CD4-positive, alpha-beta memory T cell (primary cell): ENCODE data around the gene TNFRSF14. TPM values are rescaled to one million over a fixed set of nuclear protein-coding genes. Genes with fewer than 3 reads are reported as not detected.
"Not testable (repeated sequence)": the region's sequence is repeated elsewhere in the genome, so short reads cannot be mapped to it uniquely, and the experiment has no call there.

Source experiments
- CTCF ChIA-PET: fragments of 350-600 bp; sonication (Branson Sonifier 250); formaldehyde crosslinking; loops from one replicate; lab custom pipeline; 2021; ENCODE audit warnings: inconsistent platforms; ENCODE audit not compliant: partially characterized antibody; lab: Charles Lee
- POLR2A ChIA-PET: fragments of 350-600 bp; sonication (Branson Sonifier 250); formaldehyde crosslinking; loops from one replicate; lab custom pipeline; 2021; ENCODE audit not compliant: partially characterized antibody; lab: Charles Lee
- DNase-seq, 5 donors: peaks; one replicate each; pipeline versions ENCODE4 v3.0.0 to v3.0.0-alpha.2; 2020 to 2022; ENCODE audit warnings: mixed read lengths in 1 of 5
- H3K27ac ChIP-seq: one replicate; pipeline ENCODE4 v1.7.0; 2013; ENCODE audit warnings: low read depth, low read length
- H3K27me3 ChIP-seq: 2 replicates; pipeline ENCODE4 v1.7.0; 2013; ENCODE audit warnings: mild to moderate bottlenecking, low read length, moderate library complexity; ENCODE audit not compliant: insufficient read depth
- H3K36me3 ChIP-seq: 2 replicates; pipeline ENCODE4 v1.7.0; 2013; ENCODE audit warnings: mild to moderate bottlenecking, low read length, moderate library complexity; ENCODE audit not compliant: insufficient read depth
- H3K4me1 ChIP-seq: 2 replicates; pipeline ENCODE4 v1.7.0; 2013; ENCODE audit warnings: mild to moderate bottlenecking, low read length, moderate library complexity; ENCODE audit not compliant: insufficient read depth
- H3K4me3 ChIP-seq, 2 donors: one replicate each; pipeline ENCODE4 v1.7.0; 2013; ENCODE audit warnings: low read length in 2 of 2, mild to moderate bottlenecking in 1 of 2
- H3K9me3 ChIP-seq, 2 donors: one replicate each; pipeline ENCODE4 v1.7.0; 2013; ENCODE audit warnings: low read length in 2 of 2, control low read depth in 1 of 2; ENCODE audit not compliant: control insufficient read depth in 1 of 2
- H3K27ac Mint-ChIP-seq, 7 donors: one replicate each; pipeline ENCODE4 v1.8.0; 2020 to 2021; ENCODE audit warnings: mixed read lengths in 7 of 7, mild to moderate bottlenecking in 6 of 7, inconsistent platforms in 3 of 7, moderate library complexity in 3 of 7
- H3K27me3 Mint-ChIP-seq, 2 donors: one replicate each; pipeline ENCODE4 v1.8.0; 2020 to 2021; ENCODE audit warnings: mixed read lengths in 2 of 2
- H3K36me3 Mint-ChIP-seq, 2 donors: one replicate each; pipeline ENCODE4 v1.8.0; 2020 to 2021; ENCODE audit warnings: mixed read lengths in 2 of 2, inconsistent platforms in 1 of 2, mild to moderate bottlenecking in 1 of 2
- H3K4me1 Mint-ChIP-seq, 4 donors: one replicate each; pipeline ENCODE4 v1.8.0; 2020 to 2021; ENCODE audit warnings: mixed read lengths in 4 of 4, mild to moderate bottlenecking in 1 of 4
- H3K4me3 Mint-ChIP-seq, 8 donors: one replicate each; pipeline ENCODE4 v1.8.0; 2020 to 2021; ENCODE audit warnings: mixed read lengths in 8 of 8, mild to moderate bottlenecking in 7 of 8, moderate library complexity in 6 of 8, inconsistent platforms in 3 of 8
- H3K9me3 Mint-ChIP-seq, 8 donors: one replicate each; pipeline ENCODE4 v1.8.0; 2020 to 2021; ENCODE audit warnings: mixed read lengths in 8 of 8, mild to moderate bottlenecking in 5 of 8, inconsistent platforms in 3 of 8, moderate library complexity in 1 of 8
- intact Hi-C: fragments of 100-400 bp; cut with micrococcal nuclease; formaldehyde crosslinking; loops from one replicate; pipeline ENCODE4 v1.15.1; 2023
- polyA plus RNA-seq, 2 donors: library from polyadenylated mRNA; unstranded; fragments of 300-500 nt; fragmentation: Illumina TruSeq; gene quantifications; one replicate each; pipeline ENCODE4 v1.2.3, GENCODE V29; 2021
- total RNA-seq, 2 experiments: library from RNA; stranded (reverse); gene quantifications; one replicate each; pipeline ENCODE4 v1.2.3, GENCODE V29; 2021

Gene TNFRSF14
- total and polyA plus RNA-seq, 4 experiments from 2014 or later, result 59.6 to 173 (median 118) TPM

GRCh38 chr1:2569703-2570102 lies 13.5 kb downstream of the TNFRSF14 start:
- POLR2A ChIA-PET, result interaction anchor here (0.7 kb wide), 1 partner anchor 13 kb away, joined by 3 read pairs; the partner anchor contains the start of gene TNFRSF14
- intact Hi-C loops, H3K36me3 Mint-ChIP-seq, H3K4me3 ChIP-seq, H3K27me3 ChIP-seq, H3K27me3 Mint-ChIP-seq, H3K4me1 Mint-ChIP-seq, H3K4me3 Mint-ChIP-seq, CTCF ChIA-PET, H3K27ac Mint-ChIP-seq, H3K27ac ChIP-seq, H3K9me3 ChIP-seq, DNase-seq, H3K36me3 ChIP-seq, H3K4me1 ChIP-seq: not testable (repeated sequence)
- peaks cover 0 to 14% (median 5%) of the 10 kb centered on the region in 8 donors for H3K9me3 Mint-ChIP-seq

- CTCF ChIA-PET, result interaction anchor here (1.7 kb wide), 1 partner anchor 9 kb away, joined by 11 read pairs; no protein-coding TSS in a partner anchor
- DNase-seq, result no peak
These were observed 14.2 kb downstream of the TNFRSF14 start for GRCh38 chr1:2570332-2570731.

GRCh38 chr1:2571348-2571747 lies 15.2 kb downstream of the TNFRSF14 start:
- peaks cover 1 to 15% (median 9%) of the 10 kb centered on the region in 4 donors for H3K4me1 Mint-ChIP-seq
- Histone ChIP-seq H3K36me3 (no peaks in the 10 kb centered on the region), H3K27ac (no peak overlapping the region), H3K4me1 (peaks cover 5% of the 10 kb centered on the region), H3K4me3 (no peak overlapping the region), H3K27me3 (no peaks in the 10 kb centered on the region), H3K9me3 (no peaks in the 10 kb centered on the region)
- H3K9me3 Mint-ChIP-seq, result peaks cover 0 to 14% (median 5%) of the 10 kb centered on the region in 8 donors
- ChIA-PET POLR2A (interaction anchor here (1.4 to 2.0 kb wide), 2 partner anchors 10 to 15 kb away, joined by 5 to 8 read pairs; partner anchors contain the start of gene TNFRSF14), CTCF (interaction anchor here (1.7 kb wide), 1 partner anchor 10 kb away, joined by 11 read pairs; no protein-coding TSS in a partner anchor)
- DNase-seq, result no peak
- no peak overlapping the region for H3K4me3 Mint-ChIP-seq
- H3K27me3 Mint-ChIP-seq, result no peaks in the 10 kb centered on the region
- peaks cover 0 to 4% of the 10 kb centered on the region in 2 donors for H3K36me3 Mint-ChIP-seq
- intact Hi-C loops, result no loop called here
- H3K27ac Mint-ChIP-seq, result peak overlapping the region in 1 of 7 donors; percentile 68

More at GRCh38 chr1:2570332-2570731, 14.2 kb downstream of the TNFRSF14 start:
- peaks cover 1 to 9% (median 4%) of the 10 kb centered on the region in 4 donors for H3K4me1 Mint-ChIP-seq
- H3K36me3 Mint-ChIP-seq, result peaks cover 0 to 4% of the 10 kb centered on the region in 2 donors
- H3K4me3 ChIP-seq, result no peak overlapping the region
- H3K9me3 ChIP-seq, result no peaks in the 10 kb centered on the region
- H3K9me3 Mint-ChIP-seq, result peaks cover 0 to 14% (median 5%) of the 10 kb centered on the region in 8 donors
- no peaks in the 10 kb centered on the region for H3K4me1 ChIP-seq
- H3K27me3 ChIP-seq, result no peaks in the 10 kb centered on the region
- H3K4me3 Mint-ChIP-seq, result no peak overlapping the region
- H3K27me3 Mint-ChIP-seq, result no peaks in the 10 kb centered on the region
- POLR2A ChIA-PET, result no interaction called here
- peak overlapping the region in 1 of 7 donors; percentile 12 for H3K27ac Mint-ChIP-seq
- intact Hi-C loops, result no loop called here
- H3K36me3 ChIP-seq, result no peaks in the 10 kb centered on the region
- H3K27ac ChIP-seq, result no peak overlapping the region

GRCh38 chr1:2573250-2573920 lies 17.2 kb downstream of the TNFRSF14 start:
- POLR2A ChIA-PET, result interaction anchor here (2.0 kb wide), 1 partner anchor 12 kb away, joined by 5 read pairs; no protein-coding TSS in a partner anchor
- peak overlapping the region in 2 of 8 donors; percentile 7 to 17 for H3K4me3 Mint-ChIP-seq

GRCh38 chr1:2574350-2574749 lies 18.2 kb downstream of the TNFRSF14 start:
- H3K4me3 ChIP-seq, result no peak overlapping the region
- peaks cover 35% of the 10 kb centered on the region for H3K4me1 ChIP-seq
- no peaks in the 10 kb centered on the region for H3K9me3 ChIP-seq
- ChIA-PET POLR2A (interaction anchor here (1.7 kb wide), 1 partner anchor 11 kb away, joined by 7 read pairs; the partner anchor contains the start of gene PRXL2B), CTCF (interaction anchor here (1.4 kb wide), 1 partner anchor 13 kb away, joined by 5 read pairs; no protein-coding TSS in a partner anchor)
- peaks cover 0 to 4% of the 10 kb centered on the region in 2 donors for H3K36me3 Mint-ChIP-seq
- H3K27ac ChIP-seq, result no peak overlapping the region
- H3K36me3 ChIP-seq, result no peaks in the 10 kb centered on the region
- H3K27me3 ChIP-seq, result no peaks in the 10 kb centered on the region
- no peaks in the 10 kb centered on the region for H3K27me3 Mint-ChIP-seq
- intact Hi-C loops, result no loop called here
- peak overlapping the region in 1 of 7 donors; percentile 33 for H3K27ac Mint-ChIP-seq
- H3K4me1 Mint-ChIP-seq, result peaks cover 10 to 45% (median 26%) of the 10 kb centered on the region in 4 donors
- peaks cover 0 to 14% (median 5%) of the 10 kb centered on the region in 8 donors for H3K9me3 Mint-ChIP-seq
- peak in 1 of 5 donors; percentile 1 for DNase-seq
- H3K4me3 Mint-ChIP-seq, result no peak overlapping the region

More at GRCh38 chr1:2573250-2573920, 17.2 kb downstream of the TNFRSF14 start:
- H3K27me3 ChIP-seq, result no peaks in the 10 kb centered on the region
- H3K4me1 Mint-ChIP-seq, result peaks cover 6 to 35% (median 18%) of the 10 kb centered on the region in 4 donors
- no peaks in the 10 kb centered on the region for H3K27me3 Mint-ChIP-seq
- no peak overlapping the region for H3K4me3 ChIP-seq
- H3K27ac Mint-ChIP-seq, result peak overlapping the region in 4 of 7 donors; percentile 33 to 46 (median 39)
- no peaks in the 10 kb centered on the region for H3K36me3 ChIP-seq
- DNase-seq, result no peak
- H3K36me3 Mint-ChIP-seq, result peaks cover 0 to 4% of the 10 kb centered on the region in 2 donors
- no peak overlapping the region for H3K27ac ChIP-seq
- CTCF ChIA-PET, result interaction anchor here (1.4 kb wide), 1 partner anchor 12 kb away, joined by 5 read pairs; no protein-coding TSS in a partner anchor
- peaks cover 0 to 14% (median 5%) of the 10 kb centered on the region in 8 donors for H3K9me3 Mint-ChIP-seq
- H3K4me1 ChIP-seq, result peaks cover 26% of the 10 kb centered on the region
- intact Hi-C loops, result no loop called here
- H3K9me3 ChIP-seq, result no peaks in the 10 kb centered on the region

GRCh38 chr1:2575801-2576663 lies 19.9 kb downstream of the TNFRSF14 start:
- intact Hi-C loops, result no loop called here
- H3K27me3 Mint-ChIP-seq, result no peaks in the 10 kb centered on the region
- CTCF ChIA-PET, result interaction anchor here (1.0 to 2.7 kb wide), 4 partner anchors 9 to 28 kb away, joined by 4 to 16 read pairs (median 12); partner anchors contain the start of gene TNFRSF14
- peaks cover 47% of the 10 kb centered on the region for H3K4me1 ChIP-seq
- H3K9me3 Mint-ChIP-seq, result peaks cover 0 to 14% (median 5%) of the 10 kb centered on the region in 8 donors
- DNase-seq, result peak in 1 of 5 donors; percentile 28
- peaks cover 0 to 4% of the 10 kb centered on the region in 2 donors for H3K36me3 Mint-ChIP-seq
- POLR2A ChIA-PET, result interaction anchor here (3.8 to 5.4 kb wide), 2 partner anchors 16 to 29 kb away, joined by 64 to 145 read pairs; partner anchors contain the start of gene TNFRSF14
- no peaks in the 10 kb centered on the region for H3K9me3 ChIP-seq
- peak overlapping the region in 3 of 8 donors; percentile 16 to 59 (median 30) for H3K4me3 Mint-ChIP-seq
- peak overlapping the region; percentile 99 for H3K27ac ChIP-seq
- H3K4me3 ChIP-seq, result no peak overlapping the region
- peak overlapping the region in 6 of 7 donors; percentile 13 to 98 (median 70) for H3K27ac Mint-ChIP-seq
- no peaks in the 10 kb centered on the region for H3K27me3 ChIP-seq
- no peaks in the 10 kb centered on the region for H3K36me3 ChIP-seq
- peaks cover 16 to 59% (median 32%) of the 10 kb centered on the region in 4 donors for H3K4me1 Mint-ChIP-seq
